CD8-positive, alpha-beta memory T cell (primary cell): ENCODE results near the gene RPL11. TPM values are rescaled to one million over a fixed set of nuclear protein-coding genes. Genes with fewer than 3 reads are reported as not detected.

Experiments used
- CTCF ChIA-PET: fragments of 350-600 bp; sonication (Branson Sonifier 250); formaldehyde crosslinking; loops from one replicate; lab custom pipeline; 2021; ENCODE audit warnings: antibody characterized with exemption; lab: Charles Lee
- POLR2A ChIA-PET: fragments of 350-600 bp; sonication (Branson Sonifier 250); formaldehyde crosslinking; loops from one replicate; lab custom pipeline; 2021; ENCODE audit warnings: antibody characterized with exemption; lab: Charles Lee
- DNase-seq, 5 donors: peaks; one replicate each; pipeline versions ENCODE4 v3.0.0 to v3.0.0-alpha.2; 2020 to 2022; ENCODE audit warnings: mixed read lengths in 1 of 5
- H3K27ac ChIP-seq: one replicate; pipeline ENCODE4 v1.7.0; 2013; ENCODE audit warnings: low read depth, mild to moderate bottlenecking, low read length, moderate library complexity
- H3K27me3 ChIP-seq: 2 replicates; pipeline ENCODE4 v1.7.0; 2013; ENCODE audit warnings: low read length, mild to moderate bottlenecking; ENCODE audit not compliant: insufficient read depth, poor library complexity, severe bottlenecking
- H3K36me3 ChIP-seq: 2 replicates; pipeline ENCODE4 v1.7.0; 2013; ENCODE audit warnings: mild to moderate bottlenecking, low read length, moderate library complexity; ENCODE audit not compliant: insufficient read depth
- H3K4me1 ChIP-seq: 2 replicates; pipeline ENCODE4 v1.7.0; 2013; ENCODE audit warnings: mild to moderate bottlenecking, low read length, moderate library complexity; ENCODE audit not compliant: insufficient read depth
- H3K4me3 ChIP-seq: 2 replicates; pipeline ENCODE4 v1.7.0; 2013; ENCODE audit warnings: mild to moderate bottlenecking, low read length
- H3K9me3 ChIP-seq: 2 replicates; pipeline ENCODE4 v1.7.0; 2013; ENCODE audit warnings: mild to moderate bottlenecking, low read length
- H3K27ac Mint-ChIP-seq, 8 donors: one replicate each; pipeline ENCODE4 v1.8.0; 2020 to 2021; ENCODE audit warnings: mixed read lengths in 8 of 8, mild to moderate bottlenecking in 6 of 8, inconsistent platforms in 3 of 8, moderate library complexity in 3 of 8
- H3K27me3 Mint-ChIP-seq, 2 donors: one replicate each; pipeline ENCODE4 v1.8.0; 2020 to 2021; ENCODE audit warnings: mixed read lengths in 2 of 2, mild to moderate bottlenecking in 1 of 2, moderate library complexity in 1 of 2
- H3K36me3 Mint-ChIP-seq, 3 donors: one replicate each; pipeline ENCODE4 v1.8.0; 2020 to 2021; ENCODE audit warnings: mixed read lengths in 3 of 3, inconsistent platforms in 1 of 3, mild to moderate bottlenecking in 1 of 3
- H3K4me1 Mint-ChIP-seq, 3 donors: one replicate each; pipeline ENCODE4 v1.8.0; 2020 to 2021; ENCODE audit warnings: mixed read lengths in 3 of 3, inconsistent platforms in 1 of 3, mild to moderate bottlenecking in 1 of 3
- H3K4me3 Mint-ChIP-seq, 7 donors: one replicate each; pipeline ENCODE4 v1.8.0; 2020 to 2021; ENCODE audit warnings: mixed read lengths in 7 of 7, mild to moderate bottlenecking in 6 of 7, moderate library complexity in 4 of 7, inconsistent platforms in 2 of 7
- H3K9me3 Mint-ChIP-seq, 5 donors: one replicate each; pipeline ENCODE4 v1.8.0; 2020 to 2022; ENCODE audit warnings: mixed read lengths in 5 of 5, mild to moderate bottlenecking in 3 of 5, moderate library complexity in 2 of 5, inconsistent platforms in 1 of 5
- polyA plus RNA-seq: library from polyadenylated mRNA; unstranded; fragments of 300-500 nt; fragmentation: Illumina TruSeq; gene quantifications from one replicate; pipeline ENCODE4 v1.2.3, GENCODE V29; 2021
- total RNA-seq, 2 experiments: library from RNA; stranded (reverse); gene quantifications; one replicate each; pipeline ENCODE4 v1.2.3, GENCODE V29; 2021

RPL11 gene
- total RNA-seq (1,000 to 10,000 TPM; 1,242 to 1,292 TPM), polyA plus RNA-seq (1,119 TPM)

GRCh38 chr1:23691499-23692307 lies at the start of gene RPL11:
Gene RPL11, plus strand, starts transcription at chr1:23691806. Its CDS starts 18 bp downstream, at chr1:23691824.
- Mint-ChIP-seq H3K27ac (peak within 1 kb of the TSS; percentile 93 to 99 (median 95)), H3K36me3 (peaks cover 9 to 52% (median 24%) of the 10 kb centered on the region in 3 donors), H3K4me3 (peak within 1 kb of the TSS; percentile 94 to 100 (median 96)), H3K4me1 (peaks cover 46 to 49% (median 47%) of the 10 kb centered on the region in 3 donors), H3K27me3 (peaks cover 0 to 2% of the 10 kb centered on the region in 2 donors), H3K9me3 (peaks cover 0 to 2% (median 2%) of the 10 kb centered on the region in 5 donors)
- Histone ChIP-seq H3K9me3 (no peaks in the 10 kb centered on the region), H3K27ac (peak within 1 kb of the TSS; percentile 89), H3K4me3 (peak within 1 kb of the TSS; percentile 99), H3K36me3 (peaks cover 43% of the 10 kb centered on the region), H3K4me1 (peaks cover 25% of the 10 kb centered on the region), H3K27me3 (no peaks in the 10 kb centered on the region)
- peak; percentile 71 to 90 (median 85) for DNase-seq
- ChIA-PET CTCF (interaction anchor here (0.8 to 1.3 kb wide), 4 partner anchors 9 to 54 kb away, joined by 3 to 4 read pairs (median 4); partner anchors contain the start of gene ELOA), POLR2A (interaction anchor here (0.6 to 1.7 kb wide), 6 partner anchors 52 to 1985 kb away, joined by 3 to 14 read pairs (median 4); partner anchors contain the start of genes ASAP3, ELOA and HNRNPR)

- peak overlapping the region in 1 of 8 donors; percentile 29 for H3K27ac Mint-ChIP-seq
- H3K4me3 Mint-ChIP-seq, result no peak overlapping the region
- ChIA-PET POLR2A (no interaction called here), CTCF (interaction anchor here (0.9 to 2.9 kb wide), 5 partner anchors 7 to 147 kb away, joined by 4 to 11 read pairs (median 8); no protein-coding TSS in a partner anchor)
- peaks cover 0 to 1% of the 10 kb centered on the region in 2 donors for H3K27me3 Mint-ChIP-seq
- Histone ChIP-seq H3K4me3 (no peak overlapping the region), H3K4me1 (no peaks in the 10 kb centered on the region), H3K27ac (no peak overlapping the region), H3K36me3 (no peaks in the 10 kb centered on the region), H3K9me3 (no peaks in the 10 kb centered on the region), H3K27me3 (no peaks in the 10 kb centered on the region)
- no peaks in the 10 kb centered on the region for H3K36me3 Mint-ChIP-seq
- no peaks in the 10 kb centered on the region for H3K4me1 Mint-ChIP-seq
- H3K9me3 Mint-ChIP-seq, result no peaks in the 10 kb centered on the region
- DNase-seq, result no peak
Measured at GRCh38 chr1:23643736-23644554, 47.7 kb upstream of the RPL11 start.

- Mint-ChIP-seq H3K27ac (no peak overlapping the region), H3K36me3 (no peaks in the 10 kb centered on the region), H3K4me3 (no peak overlapping the region), H3K9me3 (no peaks in the 10 kb centered on the region), H3K4me1 (no peaks in the 10 kb centered on the region), H3K27me3 (peaks cover 0 to 1% of the 10 kb centered on the region in 2 donors)
- no peaks in the 10 kb centered on the region for H3K36me3 ChIP-seq
- CTCF ChIA-PET, result interaction anchor here (0.9 to 2.9 kb wide), 5 partner anchors 8 to 148 kb away, joined by 4 to 11 read pairs (median 8); no protein-coding TSS in a partner anchor
- no peak for DNase-seq
- POLR2A ChIA-PET, result no interaction called here
- H3K4me3 ChIP-seq, result no peak overlapping the region
- H3K27ac ChIP-seq, result no peak overlapping the region
- H3K27me3 ChIP-seq, result no peaks in the 10 kb centered on the region
- H3K9me3 ChIP-seq, result no peaks in the 10 kb centered on the region
- H3K4me1 ChIP-seq, result no peaks in the 10 kb centered on the region
Measured at GRCh38 chr1:23644555-23644866, 47.1 kb upstream of the RPL11 start.

GRCh38 chr1:23645338-23645737 lies 46.3 kb upstream of the RPL11 start:
- Mint-ChIP-seq H3K9me3 (no peaks in the 10 kb centered on the region), H3K4me3 (no peak overlapping the region), H3K27me3 (peaks cover 0 to 3% of the 10 kb centered on the region in 2 donors), H3K36me3 (no peaks in the 10 kb centered on the region), H3K27ac (no peak overlapping the region), H3K4me1 (no peaks in the 10 kb centered on the region)
- Histone ChIP-seq H3K27me3 (no peaks in the 10 kb centered on the region), H3K9me3 (no peaks in the 10 kb centered on the region), H3K27ac (no peak overlapping the region), H3K36me3 (no peaks in the 10 kb centered on the region), H3K4me3 (no peak overlapping the region), H3K4me1 (no peaks in the 10 kb centered on the region)
- CTCF ChIA-PET, result interaction anchor here (1.6 to 2.9 kb wide), 6 partner anchors 9 to 148 kb away, joined by 5 to 11 read pairs (median 8); no protein-coding TSS in a partner anchor
- POLR2A ChIA-PET, result no interaction called here
- DNase-seq, result no peak

- Histone ChIP-seq H3K4me1 (no peaks in the 10 kb centered on the region), H3K27me3 (no peaks in the 10 kb centered on the region), H3K36me3 (no peaks in the 10 kb centered on the region), H3K9me3 (no peaks in the 10 kb centered on the region), H3K27ac (no peak overlapping the region), H3K4me3 (no peak overlapping the region)
- POLR2A ChIA-PET, result no interaction called here
- H3K27me3 Mint-ChIP-seq, result peaks cover 2 to 5% of the 10 kb centered on the region in 2 donors
- no peaks in the 10 kb centered on the region for H3K36me3 Mint-ChIP-seq
- H3K4me1 Mint-ChIP-seq, result no peaks in the 10 kb centered on the region
- no peak overlapping the region for H3K4me3 Mint-ChIP-seq
- no peak for DNase-seq
- no peaks in the 10 kb centered on the region for H3K9me3 Mint-ChIP-seq
- H3K27ac Mint-ChIP-seq, result no peak overlapping the region
- CTCF ChIA-PET, result interaction anchor here (0.7 to 2.9 kb wide), 6 partner anchors 9 to 106 kb away, joined by 3 to 11 read pairs (median 5); no protein-coding TSS in a partner anchor
Measured at GRCh38 chr1:23646091-23646490, 45.5 kb upstream of the RPL11 start.

- no peaks in the 10 kb centered on the region for H3K9me3 ChIP-seq
- no peaks in the 10 kb centered on the region for H3K4me1 Mint-ChIP-seq
- no peaks in the 10 kb centered on the region for H3K36me3 Mint-ChIP-seq
- no peaks in the 10 kb centered on the region for H3K36me3 ChIP-seq
- H3K4me3 ChIP-seq, result no peak overlapping the region
- H3K27ac ChIP-seq, result no peak overlapping the region
- H3K27me3 ChIP-seq, result no peaks in the 10 kb centered on the region
- peaks cover 6 to 7% of the 10 kb centered on the region in 2 donors for H3K27me3 Mint-ChIP-seq
- POLR2A ChIA-PET, result no interaction called here
- H3K9me3 Mint-ChIP-seq, result no peaks in the 10 kb centered on the region
- H3K27ac Mint-ChIP-seq, result no peak overlapping the region
- H3K4me1 ChIP-seq, result no peaks in the 10 kb centered on the region
- DNase-seq, result no peak
- CTCF ChIA-PET, result interaction anchor here (0.7 to 2.9 kb wide), 6 partner anchors 9 to 107 kb away, joined by 3 to 11 read pairs (median 5); no protein-coding TSS in a partner anchor
- no peak overlapping the region for H3K4me3 Mint-ChIP-seq
Measured at GRCh38 chr1:23646541-23646940, 45.1 kb upstream of the RPL11 start.

- Histone ChIP-seq H3K9me3 (no peaks in the 10 kb centered on the region), H3K4me3 (no peak overlapping the region), H3K27me3 (peaks cover 5% of the 10 kb centered on the region), H3K4me1 (no peaks in the 10 kb centered on the region), H3K36me3 (no peaks in the 10 kb centered on the region), H3K27ac (no peak overlapping the region)
- no peak overlapping the region for H3K27ac Mint-ChIP-seq
- peaks cover 6 to 16% of the 10 kb centered on the region in 2 donors for H3K27me3 Mint-ChIP-seq
- ChIA-PET POLR2A (no interaction called here), CTCF (interaction anchor here (1.3 to 1.5 kb wide), 3 partner anchors 11 to 104 kb away, joined by 3 to 6 read pairs (median 4); no protein-coding TSS in a partner anchor)
- DNase-seq, result no peak
- H3K4me3 Mint-ChIP-seq, result no peak overlapping the region
- H3K4me1 Mint-ChIP-seq, result no peaks in the 10 kb centered on the region
- no peaks in the 10 kb centered on the region for H3K9me3 Mint-ChIP-seq
- H3K36me3 Mint-ChIP-seq, result no peaks in the 10 kb centered on the region
Measured at GRCh38 chr1:23648576-23648975, 43.0 kb upstream of the RPL11 start.
